GM08714 (cell line): ENCODE results near the gene CMSS1.

Experiments used
- H3K4me3 ChIP-seq: fragments of 200-500 bp; sonication (Bioruptor generic); 2 replicates; pipeline ENCODE4 v1.5.1; 2014; ENCODE audit warnings: mild to moderate bottlenecking, low read length, inconsistent platforms
- ZNF274 ChIP-seq: IDR thresholded peaks from 2 replicates; pipeline ENCODE4 v1.6.1; 2012; ENCODE audit warnings: mild to moderate bottlenecking, low read depth, low read length

CMSS1 gene

DNA sequence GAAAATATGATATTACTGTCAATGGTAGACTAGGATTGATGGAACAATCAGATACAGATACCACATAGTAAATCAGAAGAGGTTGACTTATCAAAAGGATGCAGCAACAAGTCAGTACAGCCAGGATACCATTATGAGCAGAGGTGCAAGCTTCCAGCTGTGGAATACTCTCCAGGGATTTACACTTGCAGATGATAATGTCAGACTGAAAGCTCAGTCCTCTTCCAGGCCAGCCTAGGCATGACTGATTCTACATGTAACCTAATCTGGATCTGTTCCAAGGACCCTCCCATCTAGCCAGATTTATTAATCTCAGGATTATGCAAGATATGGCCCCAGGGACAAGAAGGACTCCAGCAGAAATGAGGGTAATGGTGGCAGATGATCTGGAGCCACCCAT, 288.4 kb downstream of the CMSS1 start:
- TF ChIP-seq ZNF274: no peak
- no peak overlapping the region; the same call in none of the 2 replicates for H3K4me3 ChIP-seq

DNA sequence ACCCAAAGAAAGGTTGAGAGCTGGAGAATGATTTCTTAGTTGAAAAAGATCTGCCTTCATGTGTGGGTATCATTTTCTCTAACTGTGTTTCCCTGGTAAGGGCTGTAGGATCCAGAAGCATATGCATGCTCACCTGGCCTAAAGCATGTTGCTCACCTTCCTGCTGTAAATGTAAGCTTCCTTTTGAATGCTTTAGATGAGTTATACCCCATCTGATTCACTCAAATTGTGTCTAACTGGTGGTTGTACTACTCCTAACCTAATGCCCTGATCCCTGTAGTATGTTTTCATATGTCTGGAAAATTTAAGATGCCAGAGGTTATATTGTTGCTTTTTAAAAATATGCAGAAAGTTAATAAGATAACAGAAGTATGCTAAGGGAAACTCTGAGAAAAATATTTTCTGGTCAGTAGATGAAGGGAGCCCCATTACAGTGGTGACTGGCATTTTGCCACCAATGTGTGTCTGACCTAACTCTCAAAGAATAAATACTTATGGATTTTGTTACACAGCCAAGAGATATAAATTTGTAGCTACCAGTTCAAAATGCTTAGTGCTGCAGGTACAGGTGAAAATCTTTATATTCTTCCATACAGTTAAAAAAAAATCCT, 289.0 kb downstream of the CMSS1 start:
- H3K4me3 ChIP-seq: no peak overlapping the region; the same call in 1 of the 2 replicates

DNA sequence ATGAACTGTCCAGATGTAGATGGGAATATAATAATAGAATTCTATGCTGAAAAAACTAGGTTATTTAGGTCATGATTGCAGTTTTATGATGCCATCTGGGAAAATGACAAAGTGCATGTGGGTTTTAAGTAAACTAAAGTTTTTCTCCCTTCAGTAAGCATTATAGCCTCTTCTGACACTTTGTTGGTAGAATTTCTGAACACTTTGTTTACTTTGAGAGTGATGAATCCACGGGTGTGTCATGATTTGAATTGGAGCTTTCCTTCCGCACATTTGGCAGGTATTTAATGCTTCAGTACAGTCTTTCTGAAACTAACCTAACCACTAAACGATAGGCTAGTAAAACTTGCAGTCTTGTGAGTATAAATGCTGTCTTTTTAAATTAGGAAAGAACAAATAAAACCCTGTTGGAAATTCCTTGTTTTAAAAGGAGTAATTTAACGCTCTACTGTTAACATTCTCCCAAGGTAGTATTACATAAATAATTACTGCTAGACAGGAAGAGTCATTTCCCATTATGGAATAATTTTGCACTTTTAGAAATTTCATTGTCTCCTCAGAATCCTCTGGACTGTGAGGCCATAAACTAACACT, 289.7 kb downstream of the CMSS1 start:
- TF ChIP-seq ZNF274: no peak
- H3K4me3 ChIP-seq: no peak overlapping the region

More for the DNA sequence above, 289.0 kb downstream of the CMSS1 start:
- no peak for TF ChIP-seq ZNF274

DNA sequence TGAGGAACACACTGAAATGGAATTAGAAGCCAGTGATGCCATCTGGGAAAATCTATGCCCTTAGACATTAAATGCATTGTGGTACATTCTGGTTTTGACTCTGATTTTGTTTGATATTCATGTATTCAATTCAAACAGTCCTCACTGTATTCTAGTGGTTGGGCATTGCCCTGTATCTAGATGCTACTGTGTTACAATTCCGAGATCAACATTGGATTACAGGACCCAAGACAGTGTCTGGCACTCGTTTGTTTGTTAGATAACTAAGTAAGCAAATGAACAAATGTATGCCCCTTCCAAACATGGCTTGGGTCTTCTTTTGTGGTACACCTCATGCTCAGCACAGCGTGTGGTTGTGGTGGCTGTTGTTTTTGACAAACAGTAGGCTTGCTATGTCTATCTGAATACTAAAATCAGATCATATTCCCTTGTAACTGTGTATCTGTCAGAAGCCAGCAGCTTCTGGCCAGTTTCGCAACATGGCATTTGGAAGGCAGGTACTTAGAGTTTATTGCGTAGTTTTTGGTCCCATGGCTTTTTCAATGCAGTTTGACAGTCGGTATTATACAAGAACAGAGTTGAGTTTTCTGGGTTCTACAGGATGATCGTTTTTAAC, 290.9 kb downstream of the CMSS1 start:
- no peak for TF ChIP-seq ZNF274
- H3K4me3 ChIP-seq: no peak overlapping the region

DNA sequence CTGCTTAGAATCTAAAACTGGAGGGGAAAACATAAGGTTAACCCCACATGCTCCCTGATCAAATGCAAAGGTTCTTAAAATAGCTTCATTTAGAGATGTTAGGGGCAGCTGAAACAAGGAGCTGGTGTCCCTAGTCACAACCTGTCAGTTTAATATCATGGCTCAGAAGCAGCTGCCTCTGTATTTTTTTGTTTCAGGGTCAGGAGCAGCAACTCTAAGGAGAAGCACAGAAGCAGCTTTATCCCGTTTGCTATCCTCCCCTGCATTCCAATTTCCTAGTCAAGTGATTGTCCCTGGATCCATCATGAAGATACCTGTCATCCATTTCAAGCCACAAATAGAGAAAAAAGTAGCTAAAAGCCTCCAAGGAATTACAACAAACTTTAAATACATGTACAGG, 292.5 kb downstream of the CMSS1 start:
- no peak for TF ChIP-seq ZNF274
- no peak overlapping the region for H3K4me3 ChIP-seq

DNA sequence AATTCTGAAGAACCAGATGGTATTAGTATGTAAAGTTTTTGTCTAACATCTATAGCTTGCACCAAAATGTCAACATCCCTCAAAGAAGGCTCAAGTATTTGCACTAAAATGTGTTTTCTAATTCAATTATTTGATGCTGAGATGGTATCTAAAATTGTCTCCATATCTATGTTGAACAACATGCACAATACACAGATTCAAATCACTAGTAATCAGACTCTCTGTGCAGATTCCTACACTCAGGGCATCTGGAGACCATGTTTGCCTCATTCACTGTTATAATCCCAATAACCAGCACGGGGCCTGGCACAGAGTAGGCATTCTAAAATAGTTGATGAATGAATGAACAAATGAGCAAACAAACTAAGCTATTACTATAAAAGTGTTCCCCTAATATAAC, 294.1 kb downstream of the CMSS1 start:
- no peak for TF ChIP-seq ZNF274
- no peak overlapping the region for H3K4me3 ChIP-seq

DNA sequence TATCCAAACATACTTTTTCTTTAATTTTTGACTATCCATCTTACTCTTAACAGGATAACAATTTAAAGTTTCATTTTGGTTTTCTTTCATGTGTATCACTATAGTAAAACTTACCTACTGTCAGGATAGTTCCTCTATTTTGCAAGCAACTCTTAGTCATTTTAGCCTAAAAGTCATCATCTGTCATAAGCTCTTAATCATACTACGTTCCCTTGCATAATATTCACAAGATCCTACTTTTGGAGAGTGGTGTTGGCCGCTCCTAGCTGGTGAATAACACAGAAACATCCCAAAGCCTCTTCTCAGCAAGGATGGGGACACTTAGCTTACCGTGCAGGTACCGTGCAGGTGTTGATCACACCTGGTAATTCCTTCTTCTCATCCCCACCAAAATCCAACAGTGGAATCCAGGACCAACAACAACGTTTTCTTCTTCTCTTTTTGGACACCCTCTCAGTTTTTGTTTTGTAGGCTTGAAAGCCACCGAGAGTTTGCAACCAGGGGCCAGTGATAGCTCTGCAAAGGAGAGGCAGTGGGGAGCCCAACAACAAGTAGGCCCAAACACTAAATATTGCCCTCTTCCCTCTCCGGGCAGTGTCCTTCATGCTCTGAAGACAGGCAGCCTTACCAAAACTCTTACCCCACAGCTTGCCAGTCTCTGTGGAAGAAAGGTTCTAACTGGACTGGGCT, 296.2 kb downstream of the CMSS1 start:
- no peak overlapping the region for H3K4me3 ChIP-seq
- no peak for TF ChIP-seq ZNF274

DNA sequence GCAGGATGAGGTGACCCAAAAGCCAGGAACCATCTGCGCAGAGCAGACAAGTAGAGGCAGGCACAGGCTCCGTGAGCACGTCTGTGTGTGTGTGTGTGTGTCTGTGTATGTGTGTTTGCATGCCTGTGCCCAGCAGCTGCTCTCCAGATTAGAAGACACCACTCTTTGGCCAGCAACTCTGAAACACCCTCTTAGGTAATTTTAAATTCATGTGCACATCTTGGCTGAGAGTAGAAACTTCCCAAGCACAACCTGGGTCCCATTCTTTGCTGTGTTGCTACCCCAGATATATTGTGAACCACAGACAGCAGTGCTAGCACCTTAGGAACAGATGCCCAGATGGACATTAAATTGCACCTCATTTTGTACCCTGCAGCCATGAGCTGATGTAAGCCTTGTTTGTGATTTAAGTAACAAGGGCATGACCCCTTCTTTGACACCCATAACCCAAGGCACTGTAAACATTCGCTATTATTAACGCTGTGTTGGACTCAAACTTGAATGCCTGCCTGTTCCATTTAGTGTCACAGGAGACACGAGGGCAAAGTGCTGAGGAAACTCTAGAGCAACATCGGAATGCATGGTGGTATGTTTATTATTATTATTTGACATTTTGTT, 296.9 kb downstream of the CMSS1 start, which contains the start of gene FILIP1L:
TSS of gene FILIP1L (minus strand) at position 89 of the 618 bp plus-strand sequence.
- TF ChIP-seq ZNF274: no peak
- no peak within 1 kb of the TSS for H3K4me3 ChIP-seq

DNA sequence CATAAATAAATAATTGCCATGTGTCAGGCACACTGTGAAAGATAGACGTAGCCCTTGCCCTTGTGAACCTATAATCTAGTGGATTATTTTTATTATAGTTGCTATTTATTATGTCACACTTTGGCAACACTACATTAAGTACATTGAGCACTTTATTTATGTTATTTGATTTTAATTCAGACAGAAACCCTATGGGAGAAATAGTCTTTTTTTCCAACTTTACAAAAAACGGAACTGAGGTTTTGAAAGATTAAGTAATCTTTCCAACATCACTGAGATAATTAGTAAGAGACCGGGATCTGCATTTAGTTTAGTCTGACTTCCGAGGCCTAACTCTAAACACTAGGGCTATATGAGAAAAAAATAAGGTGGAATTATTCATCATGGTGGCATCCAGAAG, 299.4 kb downstream of the CMSS1 start:
- TF ChIP-seq ZNF274: no peak
- no peak overlapping the region for H3K4me3 ChIP-seq

DNA sequence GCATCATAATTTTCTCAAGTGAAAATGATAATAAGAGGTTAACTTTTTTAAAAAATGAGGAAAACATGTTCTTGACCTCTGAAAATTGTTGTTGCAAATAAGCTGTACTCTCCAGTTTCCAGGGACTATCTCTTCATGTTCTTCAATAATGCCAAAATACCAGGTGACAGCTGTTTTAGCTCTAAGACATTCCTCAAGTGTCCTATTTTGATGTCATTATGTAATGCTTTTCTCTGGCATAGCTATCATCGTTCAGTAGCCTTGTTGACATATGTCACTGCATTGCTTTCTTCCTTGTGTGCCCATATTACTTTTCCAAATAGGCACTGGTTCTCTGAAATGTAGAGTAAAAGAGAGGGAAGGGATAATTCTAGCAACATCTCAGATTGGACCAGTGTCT, 302.4 kb downstream of the CMSS1 start:
- no peak for TF ChIP-seq ZNF274
- H3K4me3 ChIP-seq: no peak overlapping the region

DNA sequence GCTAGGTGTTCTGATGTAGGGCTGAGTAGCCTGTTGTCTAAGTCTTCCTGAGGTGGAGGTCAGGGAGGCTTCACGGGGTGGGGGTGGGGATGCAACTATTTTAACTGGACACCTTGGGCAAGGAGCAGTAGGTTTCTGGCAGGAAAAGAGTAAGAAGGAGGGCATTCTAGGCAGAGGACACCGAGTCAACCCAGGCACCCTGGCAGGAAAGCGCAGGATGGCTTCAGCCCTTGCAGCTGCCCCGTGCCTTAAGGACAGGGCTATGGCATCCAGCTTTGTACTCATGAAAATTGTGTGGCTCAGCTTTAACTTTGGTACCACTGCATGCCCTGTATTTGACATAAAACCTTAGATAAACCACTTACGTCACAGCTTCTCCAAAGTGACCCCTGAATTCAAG, 303.0 kb downstream of the CMSS1 start:
- TF ChIP-seq ZNF274: no peak

DNA sequence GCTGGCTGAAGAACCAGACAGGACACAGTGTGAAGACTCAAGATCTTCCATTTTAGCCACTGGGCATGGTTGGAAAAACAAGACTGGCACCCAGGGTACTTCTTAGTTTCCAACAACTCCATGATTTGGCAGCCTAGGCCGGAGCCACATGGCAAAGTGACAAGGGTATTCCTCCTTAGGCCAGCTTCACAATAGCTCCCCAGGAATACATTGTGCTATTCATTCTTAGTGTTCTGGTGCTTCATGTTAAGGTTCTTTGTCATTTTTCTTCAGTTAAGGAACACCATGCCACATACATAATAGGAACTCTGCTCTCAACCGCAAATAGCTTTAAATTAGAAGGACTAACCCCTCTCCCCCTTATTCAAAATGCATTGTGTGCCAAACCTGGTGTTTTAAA, 304.7 kb downstream of the CMSS1 start:
- no peak overlapping the region for H3K4me3 ChIP-seq
- no peak for TF ChIP-seq ZNF274

More for the DNA sequence above, 303.0 kb downstream of the CMSS1 start:
- H3K4me3 ChIP-seq: no peak overlapping the region

DNA sequence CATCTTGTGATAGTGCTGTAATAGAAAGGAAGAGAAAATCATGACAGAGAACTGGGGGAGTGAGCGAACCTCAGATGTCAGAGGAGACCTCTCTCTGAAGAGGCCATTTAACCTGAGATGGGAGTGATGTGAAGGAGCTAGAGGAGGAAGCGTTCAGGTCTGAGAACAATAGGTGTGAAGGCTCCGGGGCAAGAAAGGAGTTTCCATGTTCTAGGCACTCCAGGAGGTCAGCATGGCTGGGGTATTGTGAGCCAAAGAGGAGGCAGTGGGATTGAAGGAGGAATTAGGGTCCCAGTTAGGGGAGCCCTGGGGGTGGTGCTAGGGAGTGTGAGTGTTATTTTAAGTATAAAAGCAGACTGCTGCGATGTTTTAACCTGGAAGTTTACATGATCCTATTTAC, 305.4 kb downstream of the CMSS1 start:
- no peak for TF ChIP-seq ZNF274
- no peak overlapping the region for H3K4me3 ChIP-seq

DNA sequence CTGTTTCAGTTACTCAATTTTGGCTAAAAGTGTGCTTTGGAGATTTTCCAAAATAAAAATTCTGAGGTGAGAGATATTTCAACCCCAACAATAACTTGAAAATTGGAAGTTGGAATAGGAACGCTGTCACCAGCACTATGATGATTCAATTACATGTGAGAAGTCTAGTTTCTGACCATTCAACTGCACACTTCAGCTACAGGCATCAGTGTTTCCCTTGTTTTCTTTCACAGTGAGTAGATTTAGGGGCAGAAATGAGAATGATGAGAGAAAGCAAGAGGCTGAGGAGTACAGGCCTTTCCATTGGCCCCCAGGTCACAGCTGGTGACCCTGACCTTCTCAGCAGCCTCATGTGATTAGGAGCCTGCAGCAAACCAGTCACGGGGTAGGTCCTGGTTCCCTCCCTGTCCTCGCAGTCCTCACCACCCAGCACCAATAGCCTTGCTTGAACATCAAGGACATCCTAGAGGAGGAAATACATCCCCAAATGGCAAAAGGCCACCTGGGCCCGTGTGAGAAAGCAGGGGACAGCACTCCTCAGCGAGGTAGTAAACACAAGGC, 306.6 kb downstream of the CMSS1 start:
- H3K4me3 ChIP-seq: no peak overlapping the region
- TF ChIP-seq ZNF274: no peak
